T follicular helper cell (primary cell): ENCODE measurements around the gene DSCAM.

Experiments
- DNase-seq: peaks from one replicate; pipeline ENCODE4 v3.0.0-alpha.2; 2020; ENCODE audit warnings: low read depth

The DSCAM gene

DNA sequence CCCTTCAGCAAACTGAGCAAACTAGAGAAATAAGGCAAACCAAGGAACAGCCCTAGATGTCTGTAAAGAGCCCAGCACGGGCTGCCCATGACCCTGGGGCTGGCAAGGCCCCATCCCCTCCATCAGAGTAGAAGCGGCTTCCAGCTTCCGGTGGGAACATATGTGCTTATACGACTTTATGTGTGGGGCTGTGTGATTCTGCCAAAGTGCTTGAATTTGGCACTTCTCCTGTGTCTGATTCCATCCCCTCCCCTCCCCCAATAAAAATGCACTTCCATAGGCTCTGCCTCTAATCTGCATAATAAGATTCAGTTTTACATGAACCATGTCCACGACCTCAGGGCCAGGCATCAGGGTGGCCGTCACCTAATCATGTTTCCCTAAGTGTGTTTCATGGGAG lies 236.6 kb downstream of the DSCAM start:
- no peak for DNase-seq

DNA sequence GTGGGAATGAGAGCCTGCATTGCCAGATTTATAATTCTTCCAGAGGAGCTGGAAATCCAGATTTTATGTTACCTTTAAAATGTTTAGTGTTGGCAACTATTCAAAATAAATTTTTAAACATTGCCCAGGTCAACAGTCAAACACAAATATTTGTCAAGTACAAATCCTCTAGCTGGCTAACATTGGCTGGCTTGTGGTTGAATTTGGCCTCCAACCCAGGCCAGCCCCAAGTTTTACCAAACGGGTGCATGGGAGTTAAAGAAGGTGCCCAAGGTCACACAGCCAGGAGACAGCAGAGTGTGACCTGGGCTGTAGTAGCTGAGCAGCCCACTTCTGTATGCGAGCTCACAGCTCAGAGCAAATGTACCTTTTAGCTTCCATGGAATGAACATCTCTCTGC lies 240.6 kb downstream of the DSCAM start:
- DNase-seq, result no peak

DNA sequence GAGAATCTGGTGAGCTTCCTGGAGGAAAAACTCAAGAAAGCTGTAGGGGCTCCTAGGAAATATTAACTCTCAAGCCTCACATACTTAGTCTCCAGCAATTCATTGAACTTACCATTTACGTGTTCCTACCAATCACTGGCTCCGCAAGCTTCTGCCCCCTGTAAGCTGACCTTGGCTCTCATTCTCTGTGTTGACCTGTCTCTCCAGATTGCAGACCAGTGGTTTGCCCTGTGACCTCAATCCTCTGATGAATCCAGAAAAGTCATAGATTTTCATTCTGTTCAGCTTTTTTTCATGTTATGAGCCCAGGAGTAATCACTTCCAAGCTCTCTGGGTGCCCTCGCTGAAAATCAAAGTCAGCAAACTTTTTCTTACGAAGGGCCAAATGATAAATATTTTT lies 241.9 kb downstream of the DSCAM start:
- no peak for DNase-seq

DNA sequence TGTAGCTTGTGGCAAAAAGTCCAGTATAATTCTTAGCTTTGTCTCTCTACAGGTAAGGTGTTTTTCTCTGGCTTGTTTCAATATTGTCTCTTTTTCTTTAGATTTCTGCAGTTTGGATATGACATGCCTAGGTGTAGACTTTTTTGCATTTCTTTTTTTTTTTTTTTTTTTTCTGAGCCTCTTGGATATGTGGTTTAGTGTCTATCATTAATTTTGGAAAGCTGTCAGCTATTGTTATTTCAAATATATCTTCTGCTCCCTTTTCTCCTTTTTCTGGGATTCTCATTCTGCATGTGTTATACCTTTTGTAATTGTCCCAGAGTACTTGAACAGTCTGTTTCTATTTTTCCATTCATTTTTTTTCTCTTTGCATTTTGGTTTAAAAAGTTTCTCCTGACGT lies 243.2 kb downstream of the DSCAM start:
- no peak for DNase-seq

DNA sequence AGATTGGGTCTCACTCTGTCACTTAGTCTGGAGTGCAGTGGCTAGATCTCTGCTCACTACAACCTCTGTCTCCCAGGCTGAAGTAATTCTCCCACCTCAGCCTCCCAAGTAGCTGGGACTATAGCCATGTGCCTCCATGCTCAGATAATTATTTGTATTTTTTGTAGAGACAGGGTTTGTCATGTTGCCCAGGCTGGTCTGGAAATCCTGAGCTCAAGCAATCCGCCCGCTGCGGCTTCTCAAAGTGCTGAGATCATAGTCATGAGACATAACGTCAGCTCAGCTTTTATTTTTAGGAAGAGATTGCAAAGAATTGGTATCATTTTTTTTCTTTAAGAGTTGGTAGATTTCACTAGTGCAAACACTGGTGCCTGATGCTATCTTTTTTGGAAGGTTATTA lies 244.9 kb downstream of the DSCAM start:
- no peak for DNase-seq

DNA sequence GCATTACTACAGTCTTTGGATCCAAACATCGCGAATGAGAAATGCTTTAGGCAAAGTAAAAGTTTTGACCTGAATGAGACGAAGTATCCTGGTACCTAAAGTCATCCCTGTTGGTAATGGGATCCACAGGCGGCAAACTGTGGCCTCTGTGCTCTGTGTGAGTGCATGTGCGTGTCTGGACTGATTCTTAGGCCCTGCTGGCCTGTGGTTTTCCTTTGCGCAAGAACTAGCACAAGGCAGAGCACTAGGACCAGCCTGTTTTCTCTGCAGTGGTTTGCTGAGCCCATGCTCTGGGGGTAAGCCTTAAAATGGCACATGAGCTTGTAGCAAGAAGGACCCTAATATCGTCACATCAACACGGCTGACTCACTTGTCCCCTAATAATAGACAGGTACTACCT lies 251.2 kb downstream of the DSCAM start:
- DNase-seq, result no peak

DNA sequence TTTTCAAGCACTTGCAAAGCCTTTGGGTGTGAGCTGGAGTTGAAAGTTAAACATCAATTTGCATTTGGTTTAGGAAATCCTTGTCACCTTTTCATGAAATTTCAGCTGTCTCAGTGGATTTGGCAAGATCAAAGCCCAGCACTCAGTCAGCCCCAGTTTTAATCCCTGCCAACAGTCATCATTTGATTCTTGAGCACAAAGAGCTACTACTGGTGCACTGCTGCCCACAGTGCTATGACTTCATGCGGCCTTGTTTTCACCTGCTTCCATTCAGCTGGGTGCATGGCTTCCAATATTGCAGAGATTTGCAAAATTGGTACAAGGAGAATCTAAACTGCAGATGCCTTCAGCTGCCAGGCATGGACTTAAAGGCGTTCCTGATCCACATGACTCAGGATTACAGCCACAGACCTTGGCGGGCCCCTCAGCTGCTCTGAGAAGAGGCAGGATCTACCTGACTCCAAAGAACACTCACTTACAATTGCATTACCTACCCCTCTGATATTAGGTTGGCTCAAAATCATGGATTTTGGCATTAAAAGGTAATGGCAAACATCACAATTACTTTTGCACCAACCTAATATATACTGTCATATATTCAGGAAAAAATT lies 259.1 kb downstream of the DSCAM start:
- no peak for DNase-seq

DNA sequence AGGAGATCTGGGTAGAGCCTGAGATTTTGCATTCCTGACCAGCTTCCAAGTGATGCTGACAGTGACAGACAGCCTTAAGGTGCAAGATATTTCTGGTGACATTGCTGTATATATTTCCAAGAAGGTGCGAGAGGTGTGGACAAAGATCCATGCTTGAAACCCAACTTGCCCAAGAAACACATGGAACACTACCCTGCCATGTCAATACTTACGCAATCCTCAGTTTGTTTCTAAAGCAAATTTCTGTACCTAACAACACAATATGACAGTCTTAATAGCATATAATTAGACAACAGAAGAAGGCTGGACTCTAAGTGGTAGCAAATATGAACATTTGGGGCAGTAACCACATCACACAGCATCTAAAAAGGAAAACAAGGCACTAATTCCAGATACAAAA lies 260.4 kb downstream of the DSCAM start:
- no peak for DNase-seq

DNA sequence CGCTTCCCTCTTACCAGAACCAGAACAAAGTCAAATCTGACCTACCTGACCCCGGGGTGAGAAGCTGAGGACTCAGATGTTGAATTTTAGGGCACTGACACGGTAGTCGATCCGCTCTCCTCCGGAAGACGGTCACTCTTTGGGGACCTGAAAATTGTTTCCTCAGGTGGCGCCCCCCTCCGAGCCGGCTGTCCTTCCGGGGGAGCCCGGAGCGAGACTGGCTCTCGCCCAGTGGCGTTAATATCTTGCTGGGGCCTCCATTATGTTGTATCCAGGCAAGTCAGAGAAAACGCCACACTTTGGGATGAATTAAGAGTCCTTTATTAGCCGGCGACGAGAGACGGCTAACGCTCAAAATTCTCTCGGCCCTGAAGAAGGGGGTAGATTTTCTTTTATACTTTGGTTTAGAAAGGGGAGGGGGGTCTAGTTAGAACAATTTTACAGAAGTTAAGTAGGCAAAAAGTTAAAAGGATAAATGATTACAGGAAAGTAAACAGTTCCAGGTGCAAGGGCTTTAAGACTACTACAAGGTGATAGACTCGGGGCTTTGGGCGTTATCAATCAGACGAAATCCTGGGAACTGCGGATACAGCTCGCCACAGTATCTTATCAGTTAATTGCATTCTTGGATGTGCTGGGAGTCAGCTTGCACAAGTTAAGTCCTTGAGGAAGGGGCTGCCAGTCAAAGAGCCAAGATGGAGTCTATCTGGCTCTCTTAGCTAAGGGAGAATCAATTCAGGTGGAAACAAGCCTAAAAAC lies 269.5 kb downstream of the DSCAM start:
- no peak for DNase-seq

DNA sequence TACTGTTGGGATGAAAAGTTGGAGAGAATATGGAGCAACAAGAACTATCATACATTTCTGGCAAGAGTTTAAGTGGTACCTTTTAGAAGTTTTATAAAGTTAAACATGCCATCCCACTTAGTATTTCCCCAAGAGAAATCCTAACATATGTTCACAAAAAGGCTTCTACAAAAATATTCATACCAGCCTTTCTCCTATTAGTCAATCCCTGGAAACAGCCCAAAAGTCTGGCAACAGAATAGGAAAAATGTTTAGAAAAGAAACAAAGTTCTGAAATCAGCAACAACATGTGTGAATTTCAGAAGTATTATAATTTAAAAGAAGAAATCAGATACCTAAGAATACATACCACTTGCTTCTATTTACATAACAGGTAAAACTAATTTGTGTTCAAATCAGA lies 271.0 kb downstream of the DSCAM start:
- DNase-seq, result no peak

DNA sequence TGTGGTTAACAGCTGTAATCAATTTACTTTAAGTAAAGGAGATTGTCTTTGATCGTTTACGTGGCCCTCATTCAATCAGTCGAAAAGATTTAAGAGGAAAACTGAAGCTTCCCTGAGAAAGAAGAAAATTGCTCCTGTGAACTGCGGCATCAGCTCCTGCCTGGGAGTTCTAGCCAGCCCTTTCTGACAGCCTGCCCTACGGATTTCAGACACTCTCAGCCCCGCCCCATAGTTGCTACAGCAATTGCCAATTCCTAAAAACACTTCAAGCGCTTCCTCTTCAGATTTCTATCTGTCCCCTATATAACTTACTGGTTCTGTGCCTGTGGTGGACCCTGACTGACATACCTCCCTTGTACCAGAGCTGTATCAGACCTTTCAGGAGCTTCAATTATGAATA lies 277.6 kb downstream of the DSCAM start:
- DNase-seq, result no peak

DNA sequence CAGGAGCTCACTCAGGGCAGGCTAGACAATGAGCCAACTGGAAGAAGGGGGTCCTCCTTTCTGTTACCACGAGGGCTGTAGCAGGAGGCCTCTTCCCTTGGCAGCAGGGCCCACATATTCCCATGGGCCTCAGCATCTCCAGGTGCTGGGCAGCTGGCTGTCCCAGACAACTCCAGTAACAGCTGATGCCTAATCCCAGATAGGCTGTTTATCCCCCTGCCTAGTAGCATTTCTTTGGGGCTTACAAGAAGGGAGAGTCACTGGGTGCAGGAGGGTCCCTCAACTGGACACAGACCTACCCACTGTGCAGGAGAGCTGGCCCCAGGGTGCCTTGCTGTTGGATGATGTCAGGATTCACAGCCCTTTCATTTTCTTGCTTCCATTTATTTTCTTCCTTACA lies 278.2 kb downstream of the DSCAM start:
- no peak for DNase-seq

DNA sequence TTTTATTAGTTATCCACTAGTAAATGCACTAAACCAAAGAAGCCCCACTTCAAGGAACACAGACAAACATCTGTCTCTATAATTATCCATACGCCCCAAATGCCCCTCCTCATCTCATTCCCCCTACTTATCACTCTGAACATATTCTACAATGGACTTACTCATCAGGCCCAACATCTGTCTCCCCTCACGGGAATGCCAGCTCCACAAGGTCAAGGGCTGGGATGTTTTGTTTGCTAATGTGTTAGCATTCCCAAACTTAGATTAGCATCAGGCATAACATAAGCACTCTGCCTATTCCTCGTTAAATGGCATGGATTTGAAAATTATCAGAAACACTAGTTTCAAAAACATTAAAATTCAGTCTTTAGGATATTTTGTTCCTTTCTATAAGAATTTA lies 279.5 kb downstream of the DSCAM start:
- no peak for DNase-seq

DNA sequence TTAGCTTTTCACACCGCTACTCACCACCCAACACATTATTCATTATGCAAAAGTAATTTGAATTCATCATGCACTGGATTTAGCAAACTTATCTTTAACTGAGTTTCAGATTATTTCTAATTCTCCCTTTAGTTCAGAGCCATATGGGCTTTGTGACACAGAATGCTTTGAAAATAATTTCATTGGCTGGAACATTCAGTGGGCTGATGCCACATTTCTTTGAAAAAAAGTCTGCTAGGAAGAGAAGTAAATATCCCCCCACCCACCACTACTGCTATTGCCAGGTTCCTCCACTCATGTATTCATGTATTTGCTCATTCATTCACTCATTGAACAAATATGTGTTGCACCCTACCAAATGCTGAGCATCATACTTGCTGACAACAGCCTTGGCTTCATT lies 280.5 kb downstream of the DSCAM start:
- DNase-seq, result no peak

DNA sequence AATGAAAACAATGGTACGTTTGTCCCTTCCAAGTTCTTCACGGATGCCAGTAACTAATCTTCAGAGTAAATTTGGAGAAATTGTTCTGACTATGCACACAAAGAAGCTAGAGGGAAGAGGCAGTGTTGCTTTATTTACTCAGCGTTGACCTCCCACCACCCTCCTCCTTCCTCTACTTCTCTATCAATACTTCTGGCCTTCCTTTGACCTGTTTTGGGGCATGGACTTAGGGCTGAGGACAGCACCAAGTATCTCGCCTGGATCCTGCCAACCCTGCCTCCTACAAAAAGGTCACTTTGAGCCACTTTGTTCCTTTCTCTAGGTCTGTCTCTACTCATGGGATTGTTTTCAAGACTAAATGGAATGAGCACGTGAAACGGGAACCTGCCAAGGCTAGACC lies 282.6 kb downstream of the DSCAM start:
- DNase-seq, result no peak

DNA sequence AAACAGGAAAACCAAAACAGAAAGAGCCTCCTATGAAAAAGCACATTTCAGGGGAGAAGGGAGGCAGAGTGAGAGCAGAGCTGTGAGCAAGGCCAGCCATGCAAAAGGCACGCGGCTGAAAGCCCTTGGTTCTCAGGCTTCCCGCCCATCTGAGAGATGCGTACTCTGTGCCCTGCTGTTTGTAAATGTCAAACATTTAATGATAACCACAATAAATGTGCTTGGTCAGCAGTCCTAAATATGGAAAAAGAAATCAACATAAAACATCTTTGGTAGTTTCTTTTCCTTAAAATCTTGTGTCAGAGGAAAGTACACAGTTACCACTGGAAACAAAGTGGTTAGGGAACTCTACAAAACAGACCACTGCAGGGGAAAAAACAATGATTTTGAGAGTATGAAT lies 283.1 kb downstream of the DSCAM start:
- no peak for DNase-seq

DNA sequence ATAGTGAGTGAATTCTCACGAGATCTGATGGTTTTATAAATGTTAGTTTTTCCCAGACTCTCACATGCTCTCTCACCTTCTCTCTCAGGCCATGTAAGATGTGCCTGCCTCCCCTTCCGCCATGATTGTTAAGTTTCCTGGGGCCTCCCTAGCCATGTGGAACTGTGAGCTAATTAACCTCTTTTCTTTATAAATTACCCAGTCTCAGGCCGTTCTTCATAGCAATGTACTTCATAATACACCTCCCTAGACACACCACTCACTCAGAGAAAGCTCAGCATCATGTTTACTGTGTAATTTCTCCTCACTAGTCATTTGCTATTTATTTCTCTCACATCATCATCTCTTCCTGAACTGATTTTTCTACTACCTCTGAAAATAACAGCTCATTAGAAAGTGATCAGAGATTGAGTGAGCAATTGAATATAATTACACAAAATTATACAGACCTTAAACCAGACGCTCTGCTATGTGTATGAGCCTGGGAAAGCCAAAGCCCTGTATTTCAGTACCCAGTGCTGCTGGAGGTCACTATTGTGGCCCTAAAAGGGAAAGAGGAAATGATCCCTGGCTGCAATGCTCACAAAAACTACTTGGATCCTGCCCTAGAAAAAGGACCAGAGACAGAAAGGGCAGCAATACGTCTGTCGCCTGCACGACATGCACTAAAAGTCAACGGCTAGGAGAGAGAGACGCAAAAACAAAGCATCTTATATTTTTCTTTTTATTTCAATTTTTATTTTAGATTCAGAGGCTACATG lies 284.5 kb downstream of the DSCAM start:
- no peak for DNase-seq

DNA sequence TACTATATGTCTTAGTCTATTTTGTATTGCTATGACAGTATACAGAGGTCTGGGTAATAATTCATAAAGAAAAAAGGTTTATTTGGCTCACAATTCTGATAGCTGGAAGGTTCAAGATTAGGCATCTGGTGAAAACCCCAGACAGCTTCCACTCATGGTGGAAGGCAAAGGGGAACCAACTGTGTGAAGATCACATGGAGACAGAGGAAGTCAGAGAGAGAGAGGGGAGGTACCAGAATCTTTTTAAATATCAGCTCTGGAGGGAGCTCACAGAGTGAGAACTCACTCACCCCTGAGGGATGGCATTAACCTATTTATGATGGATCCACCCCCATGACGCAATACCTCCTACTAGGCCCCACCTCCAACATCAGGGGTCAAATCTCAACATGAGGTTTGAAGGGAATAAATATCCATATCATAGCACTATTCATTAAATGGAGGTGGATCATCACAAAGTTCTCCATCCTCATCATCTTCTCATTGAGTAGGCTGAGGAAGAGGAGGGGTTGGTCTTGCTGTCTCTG lies 290.5 kb downstream of the DSCAM start:
- no peak for DNase-seq

DNA sequence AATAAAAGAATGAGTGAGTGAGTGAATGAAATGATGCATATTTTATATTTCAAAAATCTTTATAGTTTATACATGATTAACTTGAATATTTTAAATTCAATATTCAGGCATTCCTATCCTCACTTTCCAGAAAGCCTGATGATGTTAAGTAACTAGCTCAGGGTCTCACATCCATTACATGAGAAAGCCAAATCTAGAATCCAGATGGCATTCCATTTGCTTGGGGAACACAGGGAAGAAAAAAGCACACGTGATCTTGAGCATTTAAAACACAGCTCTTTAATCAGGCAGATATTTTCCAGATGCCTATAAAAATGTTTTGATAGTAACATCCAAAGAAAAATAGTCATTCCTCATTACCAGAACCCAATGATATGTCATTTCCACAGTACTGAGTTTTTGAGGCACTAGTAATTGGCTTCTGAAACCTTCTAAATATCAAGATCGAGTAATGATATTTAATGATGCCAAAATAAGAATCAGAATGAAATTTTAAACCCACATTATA lies 291.9 kb downstream of the DSCAM start:
- no peak for DNase-seq

DNA sequence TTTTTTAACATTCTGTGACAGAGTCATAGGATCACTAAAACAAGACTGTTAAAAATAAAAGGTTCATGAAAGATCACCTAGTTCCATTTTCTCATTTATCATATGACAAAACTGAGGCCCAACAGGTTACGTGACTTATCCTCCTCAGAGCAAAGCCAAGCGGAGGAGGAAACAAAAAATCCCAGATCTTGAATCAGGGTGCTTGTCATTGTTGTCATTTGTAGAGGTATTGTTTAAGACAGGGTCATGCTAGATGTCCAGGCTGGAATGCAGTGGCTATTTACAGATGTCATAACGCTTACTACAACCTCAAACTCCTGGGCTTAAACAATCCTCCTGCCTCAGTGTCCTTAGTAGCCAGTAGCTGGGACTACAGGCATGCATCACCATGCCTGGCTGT lies 293.2 kb downstream of the DSCAM start:
- no peak for DNase-seq

DNA sequence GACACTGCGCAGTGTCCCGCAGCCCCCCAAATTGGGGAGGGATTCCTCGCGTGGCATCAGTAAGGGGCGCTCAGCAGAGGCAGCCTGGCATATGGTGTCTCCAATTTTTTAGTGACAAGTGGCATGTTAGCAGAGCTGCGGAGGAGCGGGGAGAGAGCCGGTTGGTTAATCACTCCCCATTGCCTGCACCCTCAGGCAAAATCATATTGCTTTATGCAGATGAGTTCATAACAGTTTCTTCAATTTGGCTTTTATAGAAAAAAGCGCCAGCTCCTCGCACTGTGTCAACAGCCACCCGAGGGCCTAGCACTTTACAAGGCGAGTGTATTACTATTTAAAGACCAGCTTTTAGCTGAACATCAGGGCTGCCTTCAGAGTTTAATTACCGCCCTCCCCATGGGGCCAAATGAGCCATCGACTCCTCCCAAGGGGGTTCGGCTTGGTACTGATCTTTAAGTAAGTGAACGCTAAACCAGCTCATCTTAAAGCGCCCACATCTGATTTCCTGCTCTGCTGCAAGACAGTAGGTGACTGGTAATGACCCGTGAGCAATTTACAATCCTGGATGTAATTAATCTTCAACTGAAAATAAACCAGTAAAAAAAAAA lies 298.9 kb downstream of the DSCAM start:
- no peak for DNase-seq

DNA sequence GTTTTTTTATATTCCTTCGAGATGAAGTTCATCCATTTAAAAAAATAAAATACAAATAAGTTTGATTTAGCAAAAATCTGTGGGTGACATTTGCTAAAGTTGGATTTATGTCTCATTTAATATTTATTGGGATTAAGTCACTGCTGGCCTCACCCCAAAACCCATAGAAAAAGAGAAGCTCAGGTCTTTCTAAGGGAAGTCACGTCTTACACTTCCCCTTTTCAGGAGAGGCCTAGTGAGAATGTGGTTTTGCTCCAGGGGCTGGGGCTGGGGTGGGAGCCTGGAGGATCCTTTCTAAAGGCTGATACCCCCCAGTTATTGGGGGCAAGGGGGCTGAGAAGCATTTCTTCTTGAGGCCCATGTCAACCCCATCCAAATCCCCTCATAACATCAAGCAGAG lies 300.3 kb downstream of the DSCAM start:
- DNase-seq, result no peak
